Fibroblast of lung (primary cell): ENCODE data around the gene TBC1D13. TPM values are rescaled to one million over a fixed set of nuclear protein-coding genes. Genes with fewer than 3 reads are reported as not detected.
A peak's percentile ranks its signal among the peaks of the same experiment; 100 is the strongest.

Source experiments
- DNase-seq, 2 donors: peaks; one replicate each; pipeline versions ENCODE4 v3.0.0 to v3.0.0-alpha.2; 2010; ENCODE audit warnings: low read depth in 2 of 2
- H2AFZ ChIP-seq: 2 replicates; pipeline ENCODE4 v1.5.1; 2012; ENCODE audit warnings: low read length, control low read depth, inconsistent platforms
- H3K27ac ChIP-seq: 2 replicates; pipeline ENCODE4 v1.5.1; 2011; ENCODE audit warnings: low read length, control low read depth; ENCODE audit not compliant: insufficient read depth
- H3K27me3 ChIP-seq: 2 replicates; pipeline ENCODE4 v1.5.1; 2011; ENCODE audit warnings: mild to moderate bottlenecking, low read length; ENCODE audit not compliant: control insufficient read depth, insufficient read depth
- H3K36me3 ChIP-seq: 2 replicates; pipeline ENCODE4 v1.5.1; 2011; ENCODE audit warnings: low read length; ENCODE audit not compliant: control insufficient read depth, insufficient read depth
- H3K4me1 ChIP-seq: 2 replicates; pipeline ENCODE4 v1.5.1; 2011; ENCODE audit warnings: low read length; ENCODE audit not compliant: control insufficient read depth, insufficient read depth; ENCODE audit errors: extremely low read depth
- H3K4me2 ChIP-seq: 2 replicates; pipeline ENCODE4 v1.5.1; 2011; ENCODE audit warnings: low read length, control low read depth; ENCODE audit not compliant: insufficient read depth; ENCODE audit errors: extremely low read depth
- H3K4me3 ChIP-seq, 4 experiments: fragments of 200-600 bp in 1 of 4; sonication (generic) in 1 of 4; replicated peaks in 1 of 4; 2 replicates each; pipeline ENCODE4 v1.5.1; 2011 to 2016; ENCODE audit warnings: low read length in 4 of 4, low read depth in 3 of 4, mild to moderate bottlenecking in 3 of 4, control low read depth in 2 of 4, inconsistent platforms in 1 of 4, mixed read lengths in 1 of 4; ENCODE audit not compliant: insufficient read depth in 1 of 4; ENCODE audit errors: control extremely low read depth in 1 of 4
- H3K79me2 ChIP-seq: 2 replicates; pipeline ENCODE4 v1.5.1; 2012; ENCODE audit warnings: mild to moderate bottlenecking, low read length, inconsistent platforms; ENCODE audit not compliant: control insufficient read depth, insufficient read depth
- H3K9ac ChIP-seq: 2 replicates; pipeline ENCODE4 v1.5.1; 2011; ENCODE audit warnings: mild to moderate bottlenecking, low read length, control low read depth; ENCODE audit not compliant: insufficient read depth
- H3K9me3 ChIP-seq: 2 replicates; pipeline ENCODE4 v1.5.1; 2012; ENCODE audit warnings: low read depth, low read length; ENCODE audit not compliant: control insufficient read depth, insufficient read depth
- H4K20me1 ChIP-seq: 2 replicates; pipeline ENCODE4 v1.5.1; 2011; ENCODE audit warnings: low read length; ENCODE audit not compliant: control insufficient read depth, insufficient read depth; ENCODE audit errors: extremely low read depth
- EZH2 ChIP-seq: IDR thresholded peaks from 2 replicates; pipeline ENCODE4 v1.5.1; 2012; ENCODE audit warnings: low read length, control low read depth, mild to moderate bottlenecking; ENCODE audit errors: missing control alignments
- polyA plus RNA-seq, 2 donors: library from polyadenylated mRNA; depleted of rRNA in 1 of 2; stranded (reverse) in 1 of 2; unstranded in 1 of 2; fragments of >200 nt; gene quantifications; 2 replicates each; pipeline ENCODE4 v1.2.1, GENCODE V29; 2011 to 2012; ENCODE audit warnings: missing spikeins in 1 of 2
- total RNA-seq: library from RNA; depleted of rRNA; stranded (reverse); fragments of >200 nt; gene quantifications from 2 replicates; pipeline ENCODE4 v1.2.1, GENCODE V29; 2014
- TF ChIP-seq, protein P1 (sequence below), 2 donors: IDR thresholded peaks in 1 of 2; conservative IDR thresholded peaks in 1 of 2; 1 replicate in 1 of 2; 2 replicates in 1 of 2; pipeline ENCODE4 v1.5.1; 2011 to 2012; ENCODE audit warnings: low read length in 2 of 2, control low read depth in 1 of 2, inconsistent platforms in 1 of 2, low read depth in 1 of 2, mild to moderate bottlenecking in 1 of 2

Gene TBC1D13
- total and polyA plus RNA-seq, 2 donors (not counting 1 experiment from before 2014, with no cell fraction given) = 9.2 to 20.6 TPM

DNA sequence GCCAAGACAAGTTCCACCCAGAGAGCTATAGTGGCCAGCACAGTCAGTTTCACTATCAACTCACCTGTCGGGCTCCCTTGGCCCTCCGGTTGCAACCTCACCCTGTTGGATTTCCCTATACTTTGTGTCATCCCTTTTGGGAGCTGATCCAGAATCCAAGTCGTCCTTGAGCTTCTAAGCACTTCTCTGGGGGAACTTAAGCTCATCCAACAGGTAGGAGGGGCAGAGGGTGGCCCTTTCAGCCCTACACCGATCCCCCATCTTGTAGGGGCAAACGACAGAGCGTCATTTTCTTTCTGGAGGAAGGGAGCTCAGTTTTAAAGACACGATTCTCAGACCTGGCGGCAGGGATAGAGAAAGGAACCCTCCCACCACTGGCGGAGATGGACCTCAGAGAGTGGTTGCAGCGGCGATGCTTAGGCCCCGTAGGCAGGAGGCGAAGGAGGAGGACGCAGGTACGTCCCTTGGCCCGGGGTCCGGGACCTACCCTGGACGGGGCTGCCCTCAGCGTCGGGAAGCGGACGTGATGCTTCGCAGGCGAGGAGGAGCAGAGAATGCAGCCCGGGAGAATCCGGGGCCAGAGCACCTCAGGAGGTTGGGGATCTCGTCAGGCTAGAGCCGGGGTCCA lies 15.8 kb upstream of the TBC1D13 start:
- Histone ChIP-seq H3K4me2 (peak overlapping the region; percentile 91), H3K4me3 (peak overlapping the region; percentile 88 to 98 (median 94)), H3K79me2 (peaks cover 7% of the 10 kb centered on the region), H3K9ac (peak overlapping the region; percentile 90), H3K27me3 (no peaks in the 10 kb centered on the region), H2AFZ (peak overlapping the region; percentile 80), H3K27ac (peak overlapping the region; percentile 94), H4K20me1 (no peaks in the 10 kb centered on the region), H3K9me3 (no peaks in the 10 kb centered on the region), H3K4me1 (peaks cover 2% of the 10 kb centered on the region), H3K36me3 (no peaks in the 10 kb centered on the region)
- TF ChIP-seq EZH2 = no peak
- TF ChIP-seq, protein P1, sequence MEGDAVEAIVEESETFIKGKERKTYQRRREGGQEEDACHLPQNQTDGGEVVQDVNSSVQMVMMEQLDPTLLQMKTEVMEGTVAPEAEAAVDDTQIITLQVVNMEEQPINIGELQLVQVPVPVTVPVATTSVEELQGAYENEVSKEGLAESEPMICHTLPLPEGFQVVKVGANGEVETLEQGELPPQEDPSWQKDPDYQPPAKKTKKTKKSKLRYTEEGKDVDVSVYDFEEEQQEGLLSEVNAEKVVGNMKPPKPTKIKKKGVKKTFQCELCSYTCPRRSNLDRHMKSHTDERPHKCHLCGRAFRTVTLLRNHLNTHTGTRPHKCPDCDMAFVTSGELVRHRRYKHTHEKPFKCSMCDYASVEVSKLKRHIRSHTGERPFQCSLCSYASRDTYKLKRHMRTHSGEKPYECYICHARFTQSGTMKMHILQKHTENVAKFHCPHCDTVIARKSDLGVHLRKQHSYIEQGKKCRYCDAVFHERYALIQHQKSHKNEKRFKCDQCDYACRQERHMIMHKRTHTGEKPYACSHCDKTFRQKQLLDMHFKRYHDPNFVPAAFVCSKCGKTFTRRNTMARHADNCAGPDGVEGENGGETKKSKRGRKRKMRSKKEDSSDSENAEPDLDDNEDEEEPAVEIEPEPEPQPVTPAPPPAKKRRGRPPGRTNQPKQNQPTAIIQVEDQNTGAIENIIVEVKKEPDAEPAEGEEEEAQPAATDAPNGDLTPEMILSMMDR (conservative IDR thresholded peaks at IDR 0.05 in 1 of 2, IDR thresholded peaks at IDR 0.05 in 1 of 2; ENCODE audit: low read depth in 1 of 2, low read length in 2 of 2) = no peak
- DNase-seq = peak; percentile 12 to 20

DNA sequence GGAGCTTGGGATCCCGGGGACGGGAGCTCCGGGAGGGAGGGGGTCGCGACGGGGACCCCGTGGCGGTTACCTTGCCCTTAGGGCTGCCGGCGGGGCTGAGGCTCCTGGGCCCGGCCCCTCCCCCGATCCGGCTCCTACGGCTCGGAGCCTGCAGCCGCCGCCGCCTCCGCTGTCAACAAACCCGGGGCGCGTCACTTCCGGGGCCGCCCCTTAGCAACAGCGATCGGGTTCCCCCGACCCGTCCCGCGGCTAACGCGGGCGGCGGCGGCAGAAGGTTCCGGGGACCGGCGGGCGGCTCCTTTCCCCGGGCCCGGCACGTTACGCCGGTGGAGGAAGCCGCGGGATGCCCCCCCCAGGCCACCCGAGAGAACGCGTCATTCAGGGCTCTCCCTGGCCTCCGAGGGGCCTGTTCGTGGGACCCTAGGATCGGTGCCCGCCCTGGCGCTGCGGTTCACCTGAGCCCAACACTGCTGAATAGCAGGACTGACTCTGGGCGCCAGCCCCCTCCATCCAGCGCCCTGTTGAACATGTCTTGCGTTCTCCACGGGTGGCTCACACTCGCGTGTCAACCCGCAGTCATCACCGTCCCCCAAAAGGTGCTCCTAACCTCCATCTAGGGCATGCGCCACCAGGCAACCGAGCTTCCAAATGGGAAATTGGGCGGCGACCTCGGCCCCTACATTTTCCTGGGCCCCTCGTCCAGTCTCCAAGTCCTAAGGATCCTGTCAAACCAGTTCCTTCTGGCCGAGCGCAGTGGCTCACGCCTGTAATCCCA lies 15.1 kb upstream of the TBC1D13 start, which contains the start of gene ZER1:
Gene ZER1 (minus strand): TSS at position 183 of the 775 bp plus-strand sequence. CDS start 16,362 bp downstream, outside the sequence.
- Histone ChIP-seq H3K9ac (peak within 1 kb of the TSS; percentile 90), H3K36me3 (no peaks in the 10 kb centered on the region), H3K4me1 (peaks cover 2% of the 10 kb centered on the region), H3K4me2 (peak within 1 kb of the TSS; percentile 91), H3K9me3 (no peaks in the 10 kb centered on the region), H3K79me2 (peaks cover 7% of the 10 kb centered on the region), H3K4me3 (peak within 1 kb of the TSS; percentile 88 to 98 (median 94)), H4K20me1 (no peaks in the 10 kb centered on the region), H2AFZ (peak within 1 kb of the TSS; percentile 84), H3K27ac (peak within 1 kb of the TSS; percentile 94), H3K27me3 (no peaks in the 10 kb centered on the region)
- TF ChIP-seq, protein P1 (conservative IDR thresholded peaks at IDR 0.05 in 1 of 2, IDR thresholded peaks at IDR 0.05 in 1 of 2; ENCODE audit: low read depth in 1 of 2, low read length in 2 of 2) = no peak
- no peak for TF ChIP-seq EZH2
- peak; percentile 87 to 88 for DNase-seq

DNA sequence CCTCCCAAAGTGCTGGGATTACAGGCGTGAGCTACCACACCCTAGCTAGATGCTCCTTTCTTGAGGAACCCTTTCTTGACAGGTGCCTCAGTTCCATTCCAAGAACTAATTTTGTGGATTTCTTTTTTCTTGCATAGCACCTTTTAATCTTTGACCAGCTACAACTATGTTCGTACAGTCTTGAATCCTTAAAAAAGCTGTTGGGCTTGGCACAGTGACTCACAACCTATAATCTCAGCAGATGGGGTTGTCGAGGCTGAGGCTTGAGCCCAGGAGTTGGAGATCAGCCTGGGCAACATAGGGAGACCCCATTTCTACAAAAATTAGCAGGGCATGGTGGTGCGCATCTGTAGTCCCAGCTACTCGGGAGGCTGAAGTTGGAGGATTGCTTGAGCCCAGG lies 14.0 kb upstream of the TBC1D13 start:
- Histone ChIP-seq H3K4me2 (no peak overlapping the region), H3K9me3 (no peaks in the 10 kb centered on the region), H3K27ac (no peak overlapping the region), H3K9ac (no peak overlapping the region), H4K20me1 (no peaks in the 10 kb centered on the region), H3K27me3 (no peaks in the 10 kb centered on the region), H3K36me3 (no peaks in the 10 kb centered on the region), H3K4me1 (peaks cover 2% of the 10 kb centered on the region), H3K4me3 (no peak overlapping the region), H3K79me2 (peaks cover 7% of the 10 kb centered on the region), H2AFZ (no peak overlapping the region)
- DNase-seq = no peak
- TF ChIP-seq, protein P1 (conservative IDR thresholded peaks at IDR 0.05 in 1 of 2, IDR thresholded peaks at IDR 0.05 in 1 of 2; ENCODE audit: low read depth in 1 of 2, low read length in 2 of 2) = no peak
- TF ChIP-seq EZH2 = no peak
